NCI-H345 treated with DMSO at 0.1 percent for 48 hours (cell line): ENCODE results near the gene VPS37C.

Source experiments
- DNase-seq: peaks from one replicate; lab custom pipeline; 2025; ENCODE audit not compliant: unreplicated experiment; lab: John Stamatoyannopoulos, UW

VPS37C gene

GRCh38 chr11:61155312-61155711 is 5.9 kb downstream of the VPS37C start:
- no peak for DNase-seq

GRCh38 chr11:61154528-61154927 is 6.7 kb downstream of the VPS37C start:
- no peak for DNase-seq

- DNase-seq = no peak
Measured at GRCh38 chr11:61153593-61154095, 7.6 kb downstream of the VPS37C start.

DNA sequence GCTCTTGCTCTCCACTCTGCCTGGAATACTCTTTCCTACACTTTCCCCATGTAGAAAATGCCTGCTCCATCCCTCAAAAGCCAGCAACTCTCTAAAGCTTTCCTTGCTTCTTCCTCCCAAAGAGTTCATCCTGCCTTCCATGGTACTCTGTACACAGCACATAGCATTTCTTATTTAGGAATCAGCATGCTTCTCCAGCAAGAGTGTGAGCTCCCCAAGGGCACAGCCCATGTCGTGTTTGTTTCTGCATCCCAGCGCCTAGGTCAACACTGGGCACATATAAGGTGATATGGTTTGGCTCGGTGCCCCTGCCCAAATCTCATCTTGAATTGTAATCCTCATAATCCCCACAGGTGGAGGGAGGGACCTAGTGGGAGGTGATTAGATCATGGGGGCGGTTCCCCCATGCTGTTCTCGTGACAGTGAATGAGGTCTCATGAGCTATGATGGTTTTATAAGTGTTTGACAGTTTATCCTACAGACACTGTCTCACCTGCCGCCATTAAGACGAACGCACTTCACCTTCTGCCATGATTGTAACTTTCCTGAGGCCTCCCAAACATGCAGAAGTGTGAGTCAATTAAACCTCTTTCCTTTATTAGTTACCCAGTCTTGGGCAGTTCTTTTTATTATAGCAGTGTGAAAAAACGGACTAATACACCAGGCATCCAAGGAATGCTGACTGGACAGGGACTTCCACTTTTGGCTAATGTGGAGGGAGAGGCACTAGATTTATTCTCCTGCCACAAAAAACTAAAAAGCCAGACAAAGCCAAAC is 8.2 kb downstream of the VPS37C start:
- peak; percentile 17 for DNase-seq

- DNase-seq = no peak
Measured at GRCh38 chr11:61151545-61152252, 9.5 kb downstream of the VPS37C start.

DNA sequence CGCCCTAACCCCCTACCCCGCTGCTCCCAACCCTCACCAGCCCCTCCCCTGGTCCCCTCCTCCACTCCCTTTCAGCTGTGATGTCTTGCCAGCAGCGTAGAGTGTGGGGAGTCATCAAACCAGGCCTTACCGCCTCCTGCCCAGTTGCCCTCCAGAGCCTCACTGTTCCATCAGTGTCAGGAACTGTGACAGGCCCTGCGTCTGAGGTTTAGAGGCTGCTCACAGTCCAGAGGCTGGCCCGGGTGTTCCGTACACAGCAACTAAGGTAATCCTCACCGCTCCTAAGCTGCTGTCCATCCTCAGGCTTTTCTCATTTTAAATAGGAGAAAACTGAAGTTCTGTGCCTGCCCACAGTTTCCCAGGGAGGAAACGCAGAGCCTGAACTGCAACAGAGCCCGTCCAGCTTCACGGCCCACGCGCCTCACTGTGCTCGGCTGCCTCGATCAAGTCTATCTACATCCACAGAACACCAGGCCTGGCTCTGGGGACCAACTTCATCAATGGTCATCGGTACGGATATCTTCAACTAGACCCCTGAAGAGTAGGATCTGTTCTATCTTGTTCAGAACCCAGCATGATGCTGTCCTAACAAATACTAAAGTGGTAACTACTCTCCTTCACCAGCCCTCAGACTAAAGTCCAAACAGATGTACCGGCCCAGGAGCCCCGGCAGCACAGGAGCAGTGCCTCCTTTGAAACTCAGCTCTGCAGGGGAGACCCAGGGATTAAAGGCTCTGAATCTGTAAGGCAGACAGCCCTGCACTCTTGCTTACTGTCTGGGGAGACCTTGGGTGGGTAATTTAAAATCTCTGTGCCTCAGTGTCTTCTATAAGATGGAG is 10.3 kb downstream of the VPS37C start:
- no peak for DNase-seq

DNA sequence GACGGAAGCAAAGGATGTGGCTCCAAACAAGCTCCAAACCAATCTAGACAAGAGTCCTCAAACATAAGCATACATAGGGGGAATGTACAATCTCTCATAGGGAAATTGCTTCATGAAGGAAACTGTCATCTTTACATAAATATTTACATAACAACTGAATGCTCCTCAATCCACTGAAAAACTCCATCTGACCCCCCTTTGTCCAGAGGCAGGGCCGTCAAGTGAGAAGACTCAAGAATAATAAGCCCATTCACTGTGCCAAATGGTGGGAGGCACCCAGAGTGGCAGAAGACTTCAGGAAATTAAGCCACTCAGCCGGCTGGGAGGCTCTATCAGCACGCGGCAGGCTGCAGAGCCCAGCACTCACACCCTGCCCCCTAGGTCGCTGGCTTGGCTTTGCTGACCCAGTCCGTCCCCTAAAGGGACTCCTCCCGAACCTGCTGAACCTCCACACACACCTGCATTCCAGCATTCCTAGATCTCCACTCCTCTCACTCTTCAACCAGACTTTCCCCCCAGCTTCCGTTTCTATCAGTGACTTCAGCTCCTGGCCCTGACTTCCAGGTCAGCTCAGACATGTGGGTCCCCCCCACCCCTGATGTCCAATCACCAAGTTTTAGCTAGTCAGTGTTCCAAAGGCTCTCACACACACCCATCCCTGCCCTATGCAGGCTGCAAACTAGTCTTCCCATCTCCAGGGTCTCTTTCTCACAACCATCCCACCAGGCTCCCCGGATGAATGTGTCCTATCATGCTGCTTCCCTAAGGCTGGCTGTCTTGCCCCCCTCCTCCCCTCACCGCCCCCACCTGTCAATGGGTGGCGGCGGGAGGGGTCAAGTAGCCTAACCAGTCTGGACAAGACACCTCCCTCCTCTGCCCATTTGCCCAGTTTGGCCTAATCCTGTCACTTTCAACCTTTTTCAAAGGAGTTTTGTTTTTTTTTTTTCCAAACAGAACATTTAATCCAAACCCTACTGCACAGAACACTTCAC is 11.3 kb downstream of the VPS37C start:
- no peak for DNase-seq

- peak; percentile 20 for DNase-seq
Measured at GRCh38 chr11:61147791-61148620, 13.2 kb downstream of the VPS37C start.

GRCh38 chr11:61147271-61147670 is 14.0 kb downstream of the VPS37C start:
- DNase-seq = no peak

DNA sequence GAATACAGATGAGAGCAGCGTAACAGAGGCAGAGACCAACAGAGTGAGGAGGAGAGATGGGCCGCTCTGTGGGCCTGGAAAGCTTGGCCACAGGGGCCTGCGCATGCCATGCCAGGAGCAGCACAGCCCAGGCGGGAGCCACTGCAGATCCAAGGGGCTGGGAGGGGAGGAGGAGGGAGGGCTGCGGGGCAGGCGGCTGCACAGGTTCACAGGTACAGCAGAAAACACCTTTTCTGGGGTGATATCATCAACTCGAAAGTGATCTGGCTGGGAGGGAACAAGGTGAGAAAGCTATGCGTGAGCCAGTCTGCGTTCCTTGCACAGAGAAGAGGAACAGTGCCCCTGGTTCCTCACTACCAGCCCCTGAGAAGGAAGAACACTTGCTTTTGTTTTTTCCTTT is 14.8 kb downstream of the VPS37C start:
- DNase-seq = no peak

DNA sequence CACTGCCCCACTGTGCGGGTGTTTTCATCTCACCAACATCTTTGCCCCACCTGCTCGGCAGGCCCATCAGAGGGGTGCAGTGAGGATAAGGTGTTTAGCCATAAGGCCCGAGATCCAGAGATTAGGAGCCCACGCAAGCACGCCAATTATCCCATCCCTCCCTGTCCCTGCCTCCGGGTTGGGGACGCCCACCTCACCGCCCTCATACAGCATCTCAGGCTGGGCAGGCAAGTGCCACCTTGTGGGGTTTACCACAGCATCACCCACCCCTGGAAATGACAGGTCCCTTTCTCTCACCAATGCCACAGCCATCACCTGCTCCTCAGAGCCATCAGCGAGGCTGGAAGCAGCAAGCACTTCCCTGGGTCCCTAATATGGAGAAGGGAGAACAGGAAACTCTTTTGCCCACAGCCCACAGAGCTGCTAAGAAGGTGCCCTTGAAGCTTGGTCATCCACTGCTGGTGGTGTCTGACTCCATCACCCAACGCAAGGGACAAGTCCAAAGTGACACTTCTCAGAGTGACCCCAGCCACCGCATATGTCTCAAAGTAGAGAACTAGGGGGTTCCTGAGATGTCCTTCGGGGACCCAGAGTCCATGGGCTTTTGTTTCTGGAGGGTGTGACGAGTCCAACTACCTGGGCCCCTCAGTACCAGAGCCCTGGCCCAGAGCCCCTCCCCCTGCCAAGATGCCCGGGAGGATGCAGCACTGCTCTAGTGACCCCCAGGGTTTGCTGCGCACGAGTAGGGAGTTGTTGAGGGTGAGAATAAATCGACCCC is 15.8 kb downstream of the VPS37C start:
- no peak for DNase-seq

GRCh38 chr11:61144511-61145179 is 16.6 kb downstream of the VPS37C start:
- no peak for DNase-seq

DNA sequence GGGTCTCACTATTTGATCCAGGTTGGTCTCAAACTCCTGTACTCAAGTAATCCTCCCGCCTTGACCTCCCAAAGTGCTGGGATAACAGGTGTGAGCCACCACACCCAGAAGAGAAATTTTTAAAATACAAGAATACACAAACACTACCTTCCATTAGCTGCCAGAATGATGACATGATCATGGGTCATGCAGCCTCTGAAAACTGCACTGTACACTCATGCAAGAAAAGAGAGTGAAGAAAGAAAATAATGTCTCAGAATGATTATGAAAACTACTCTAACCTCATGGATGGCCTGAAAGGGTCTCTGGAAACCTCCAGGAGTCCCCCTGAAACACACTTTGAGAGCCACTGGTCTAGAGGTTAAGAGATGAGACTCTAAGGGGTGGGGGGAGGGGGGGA is 18.8 kb downstream of the VPS37C start:
- DNase-seq = no peak

GRCh38 chr11:61141601-61142028 is 19.6 kb downstream of the VPS37C start:
- DNase-seq = peak; percentile 82

GRCh38 chr11:61140416-61140815 is 20.8 kb downstream of the VPS37C start:
- DNase-seq = no peak

DNA sequence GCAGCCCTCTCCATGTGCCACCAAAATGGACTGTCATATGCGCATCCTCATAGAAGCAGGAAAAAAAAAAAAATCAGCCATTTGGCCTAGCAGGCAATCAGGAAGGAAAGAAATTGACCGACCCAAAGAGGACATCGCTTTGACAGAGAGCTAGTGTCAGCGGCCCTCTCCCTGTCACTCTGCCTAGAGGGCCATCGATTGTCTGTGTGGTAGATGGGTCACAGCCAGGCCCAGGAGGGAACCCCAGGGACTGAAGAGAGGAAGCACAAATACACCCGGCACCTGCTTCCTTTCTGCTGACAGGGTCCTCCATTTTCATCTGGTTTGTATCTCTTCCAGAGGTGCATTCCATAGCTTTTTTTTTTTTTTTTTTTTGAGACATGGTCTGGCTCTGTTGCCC is 21.8 kb downstream of the VPS37C start:
- DNase-seq = no peak

DNA sequence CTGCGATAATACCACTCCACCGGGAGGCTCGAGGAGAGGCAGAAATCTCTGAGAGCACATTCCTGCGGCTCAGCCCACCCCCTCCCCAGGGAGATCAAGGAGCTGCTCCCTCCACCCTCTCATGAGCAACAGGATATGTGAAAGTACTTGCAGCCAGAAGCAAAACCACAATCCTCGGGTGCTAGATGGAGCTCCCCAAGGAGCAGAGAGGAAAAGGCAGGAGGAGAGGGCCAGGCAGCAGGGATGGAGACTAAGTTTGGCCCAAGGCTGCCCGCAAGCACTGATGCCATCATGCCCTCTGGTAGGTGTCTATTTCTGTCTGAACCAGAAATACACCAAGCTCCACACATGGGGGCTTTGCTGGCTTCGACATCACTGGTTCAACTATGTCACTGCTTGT is 22.3 kb downstream of the VPS37C start:
- no peak for DNase-seq

DNA sequence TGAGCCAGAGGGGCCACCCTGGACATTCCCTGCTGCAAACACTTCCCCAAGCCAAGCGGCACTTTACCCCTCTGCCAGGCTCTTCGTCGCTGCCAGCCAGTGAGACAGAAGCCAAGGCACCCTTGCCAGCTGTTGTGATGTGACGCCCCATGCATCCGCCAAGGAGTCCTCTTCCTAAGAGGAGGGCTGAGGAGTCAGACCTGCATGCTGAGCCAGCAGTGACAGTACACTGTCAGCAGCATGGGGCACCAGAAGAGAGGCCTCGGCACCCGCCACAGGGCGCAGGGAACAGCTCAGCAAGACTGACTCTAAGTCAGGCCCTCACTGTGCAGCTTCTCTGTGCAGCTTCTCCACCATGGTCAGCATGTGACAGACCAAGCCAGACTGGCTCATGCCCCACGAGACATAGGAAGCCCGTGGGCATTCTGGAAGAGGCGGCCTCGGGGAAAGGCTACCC is 26.4 kb downstream of the VPS37C start:
- DNase-seq = no peak
